Transverse colon (tissue), 3 donors: Measurements from ENCODE around the gene GOSR1.

Experiments
- POLR2A ChIP-seq: fragments of 450-650 bp; IDR thresholded peaks from one replicate; pipeline ENCODE4 v1.6.1; 2016; ENCODE audit warnings: antibody characterized with exemption, mild to moderate bottlenecking, moderate library complexity
- TF ChIP-seq, protein P1 (sequence below), 5 experiments: fragments of 200-600 bp in 3 of 5; fragments of 450-650 bp in 2 of 5; sonication (generic) in 3 of 5; IDR thresholded peaks; 1 replicate in 2 of 5; 2 replicates in 3 of 5; pipeline ENCODE4 v1.5.1; 2016 to 2017; ENCODE audit warnings: antibody characterized with exemption in 5 of 5, inconsistent platforms in 3 of 5, mild to moderate bottlenecking in 2 of 5, moderate library complexity in 1 of 5

DNA sequence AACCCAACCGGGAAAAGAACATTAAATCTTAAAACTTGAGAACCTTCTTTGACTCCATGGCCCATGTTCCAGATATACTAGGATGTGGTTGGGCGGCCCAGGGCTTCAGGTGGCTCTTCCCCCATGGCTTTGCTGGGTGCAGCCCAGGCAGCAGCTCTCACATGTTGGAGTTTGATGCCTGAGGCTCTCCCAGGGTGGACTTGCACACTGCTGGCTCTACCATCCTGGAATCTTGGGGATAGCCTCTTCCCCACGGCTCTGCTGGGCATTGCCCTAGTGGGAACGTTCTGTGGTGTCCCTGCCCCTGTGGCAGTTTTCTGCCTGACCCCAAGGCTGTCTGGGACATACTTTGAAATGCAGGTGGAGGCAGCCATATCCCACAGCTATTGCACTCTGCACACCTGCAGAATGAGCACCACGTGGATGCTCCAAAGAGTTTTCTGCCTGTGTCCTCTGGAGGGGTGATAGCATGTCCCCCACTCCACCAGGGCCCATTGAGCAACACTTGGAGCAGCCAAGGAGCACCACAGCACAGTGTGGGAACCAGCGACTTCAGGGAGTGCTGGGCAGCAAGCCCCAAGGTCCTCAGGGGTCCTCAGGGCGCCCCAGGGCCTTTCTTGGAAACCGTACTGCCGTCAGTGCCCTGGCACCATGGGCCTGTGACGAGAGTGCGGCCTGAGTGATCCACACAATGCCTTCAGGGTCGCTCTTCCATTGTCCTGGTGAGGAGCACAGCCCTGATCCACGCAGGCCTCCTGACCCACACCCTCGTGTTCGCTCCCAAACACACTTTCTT lies 70.8 kb downstream of the GOSR1 start:
- TF ChIP-seq, protein P1, sequence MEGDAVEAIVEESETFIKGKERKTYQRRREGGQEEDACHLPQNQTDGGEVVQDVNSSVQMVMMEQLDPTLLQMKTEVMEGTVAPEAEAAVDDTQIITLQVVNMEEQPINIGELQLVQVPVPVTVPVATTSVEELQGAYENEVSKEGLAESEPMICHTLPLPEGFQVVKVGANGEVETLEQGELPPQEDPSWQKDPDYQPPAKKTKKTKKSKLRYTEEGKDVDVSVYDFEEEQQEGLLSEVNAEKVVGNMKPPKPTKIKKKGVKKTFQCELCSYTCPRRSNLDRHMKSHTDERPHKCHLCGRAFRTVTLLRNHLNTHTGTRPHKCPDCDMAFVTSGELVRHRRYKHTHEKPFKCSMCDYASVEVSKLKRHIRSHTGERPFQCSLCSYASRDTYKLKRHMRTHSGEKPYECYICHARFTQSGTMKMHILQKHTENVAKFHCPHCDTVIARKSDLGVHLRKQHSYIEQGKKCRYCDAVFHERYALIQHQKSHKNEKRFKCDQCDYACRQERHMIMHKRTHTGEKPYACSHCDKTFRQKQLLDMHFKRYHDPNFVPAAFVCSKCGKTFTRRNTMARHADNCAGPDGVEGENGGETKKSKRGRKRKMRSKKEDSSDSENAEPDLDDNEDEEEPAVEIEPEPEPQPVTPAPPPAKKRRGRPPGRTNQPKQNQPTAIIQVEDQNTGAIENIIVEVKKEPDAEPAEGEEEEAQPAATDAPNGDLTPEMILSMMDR (IDR thresholded peaks at IDR 0.05): no peak
- TF ChIP-seq POLR2A: no peak
